CD14-positive monocyte (primary cell): ENCODE results near the gene ITGA5. TPM values are rescaled to one million over a fixed set of nuclear protein-coding genes. Genes with fewer than 3 reads are reported as not detected.
A peak's percentile ranks its signal among the peaks of the same experiment; 100 is the strongest.

ENCODE experiments used
- DNase-seq, 3 donors: peaks; one replicate each; pipeline ENCODE4 v3.0.0-alpha.2; 2011 to 2022
- H2AFZ ChIP-seq: 2 replicates; pipeline ENCODE4 v1.6.0; 2012; ENCODE audit warnings: mild to moderate bottlenecking, low read depth, low read length, inconsistent platforms; ENCODE audit not compliant: insufficient read depth, poor library complexity, severe bottlenecking
- H3K27ac ChIP-seq, 2 donors: 1 replicate in 1 of 2; 2 replicates in 1 of 2; pipeline ENCODE4 v1.5.1; 2012 to 2013; ENCODE audit warnings: low read length in 2 of 2, control low read depth in 1 of 2, inconsistent platforms in 1 of 2, low read depth in 1 of 2, mild to moderate bottlenecking in 1 of 2
- H3K27me3 ChIP-seq, 2 donors: one replicate each; pipeline versions ENCODE4 v1.6.0 to v1.6.1; 2011 to 2013; ENCODE audit warnings: low read length in 2 of 2; ENCODE audit not compliant: control insufficient read depth in 2 of 2, insufficient read depth in 2 of 2
- H3K36me3 ChIP-seq, 2 donors: replicated peaks in 1 of 2; 1 replicate in 1 of 2; 2 replicates in 1 of 2; pipeline versions ENCODE4 v1.5.1 to v1.6.1; 2012 to 2013; ENCODE audit warnings: low read length in 2 of 2, control low read depth in 1 of 2, inconsistent platforms in 1 of 2, mild to moderate bottlenecking in 1 of 2; ENCODE audit not compliant: insufficient read depth in 2 of 2, control insufficient read depth in 1 of 2
- H3K4me1 ChIP-seq, 2 donors: 1 replicate in 1 of 2; 2 replicates in 1 of 2; pipeline versions ENCODE4 v1.5.1 to v1.6.1; 2012 to 2013; ENCODE audit warnings: low read length in 2 of 2, control low read depth in 1 of 2, inconsistent platforms in 1 of 2, mild to moderate bottlenecking in 1 of 2, moderate library complexity in 1 of 2; ENCODE audit not compliant: insufficient read depth in 2 of 2, control insufficient read depth in 1 of 2
- H3K4me2 ChIP-seq: replicated peaks from 2 replicates; pipeline ENCODE3; 2012; ENCODE audit warnings: low read length, moderate library complexity, mild to moderate bottlenecking; ENCODE audit not compliant: poor library complexity, severe bottlenecking; ENCODE audit errors: extremely low read depth
- H3K4me3 ChIP-seq, 3 experiments: fragments of 200-600 bp in 1 of 3; sonication (generic) in 1 of 3; replicated peaks in 1 of 3; 1 replicate in 2 of 3; 2 replicates in 1 of 3; pipeline ENCODE4 v1.5.1; 2011 to 2013; ENCODE audit warnings: low read length in 3 of 3, mild to moderate bottlenecking in 3 of 3, control low read depth in 2 of 3, low read depth in 2 of 3, inconsistent platforms in 1 of 3, moderate library complexity in 1 of 3
- H3K79me2 ChIP-seq: 2 replicates; pipeline ENCODE4 v1.6.0; 2012; ENCODE audit warnings: mild to moderate bottlenecking, control low read depth, inconsistent platforms, low read length, moderate library complexity; ENCODE audit not compliant: insufficient read depth
- H3K9ac ChIP-seq: 2 replicates; pipeline ENCODE4 v1.6.0; 2017; ENCODE audit warnings: low read length, mild to moderate bottlenecking; ENCODE audit not compliant: insufficient read depth, poor library complexity, severe bottlenecking
- H3K9me3 ChIP-seq, 2 donors: replicated peaks in 1 of 2; 1 replicate in 1 of 2; 2 replicates in 1 of 2; pipeline versions ENCODE4 v1.5.1 to v1.6.1; 2012 to 2013; ENCODE audit warnings: low read length in 2 of 2, control low read depth in 1 of 2; ENCODE audit not compliant: control insufficient read depth in 1 of 2, insufficient read depth in 1 of 2
- H4K20me1 ChIP-seq: 2 replicates; pipeline ENCODE4 v1.6.0; 2012; ENCODE audit warnings: mild to moderate bottlenecking, low read length, control low read depth, moderate library complexity; ENCODE audit not compliant: insufficient read depth
- H3K27ac Mint-ChIP-seq, 7 donors: one replicate each; pipeline ENCODE4 v1.8.0; 2020; ENCODE audit warnings: mild to moderate bottlenecking in 7 of 7, mixed read lengths in 7 of 7, moderate library complexity in 6 of 7, inconsistent platforms in 2 of 7
- H3K27me3 Mint-ChIP-seq, 3 donors: one replicate each; pipeline ENCODE4 v1.8.0; 2021 to 2022; ENCODE audit warnings: low read depth in 3 of 3, mild to moderate bottlenecking in 3 of 3, mixed read lengths in 3 of 3, moderate library complexity in 3 of 3, inconsistent platforms in 1 of 3
- H3K36me3 Mint-ChIP-seq, 2 donors: one replicate each; pipeline ENCODE4 v1.8.0; 2020; ENCODE audit warnings: mixed read lengths in 2 of 2, inconsistent platforms in 1 of 2, mild to moderate bottlenecking in 1 of 2
- H3K4me1 Mint-ChIP-seq: one replicate; pipeline ENCODE4 v1.8.0; 2020; ENCODE audit warnings: mild to moderate bottlenecking, mixed read lengths
- H3K4me3 Mint-ChIP-seq, 2 donors: one replicate each; pipeline ENCODE4 v1.8.0; 2020; ENCODE audit warnings: mild to moderate bottlenecking in 2 of 2, mixed read lengths in 2 of 2, moderate library complexity in 1 of 2
- H3K9me3 Mint-ChIP-seq, 7 donors: one replicate each; pipeline ENCODE4 v1.8.0; 2020 to 2022; ENCODE audit warnings: mixed read lengths in 7 of 7, mild to moderate bottlenecking in 6 of 7, moderate library complexity in 6 of 7, inconsistent platforms in 2 of 7
- CTCF ChIP-seq: fragments of 200-600 bp; IDR thresholded peaks from one replicate; pipeline ENCODE4 v1.8.0; 2022; ENCODE audit warnings: antibody characterized with exemption, mild to moderate bottlenecking
- WGBS: methylation state at CpG from one replicate; pipeline ENCODE4 v1.1.5; 2013; ENCODE audit warnings: missing lambda C conversion rate; ENCODE audit not compliant: insufficient coverage; 5-methylcytosine and 5-hydroxymethylcytosine counted together
- intact Hi-C, 2 donors: fragments of 100-400 bp; cut with micrococcal nuclease; formaldehyde crosslinking; loops; one replicate each; pipeline versions ENCODE4 v1.15.0 to v1.15.1; 2023
- polyA plus RNA-seq, 3 donors: library from polyadenylated mRNA; depleted of rRNA in 1 of 3; unstranded in 2 of 3; stranded (reverse) in 1 of 3; fragments of 300-500 nt in 2 of 3; fragments of >200 nt in 1 of 3; fragmentation: Illumina TruSeq in 2 of 3; gene quantifications; 1 replicate in 2 of 3; 2 replicates in 1 of 3; pipeline ENCODE4 v1.2.3, GENCODE V29; 2012 to 2021

Gene ITGA5
- polyA plus RNA-seq, 3 donors, result 85.5 to 142 (median 99.4) TPM

DNA sequence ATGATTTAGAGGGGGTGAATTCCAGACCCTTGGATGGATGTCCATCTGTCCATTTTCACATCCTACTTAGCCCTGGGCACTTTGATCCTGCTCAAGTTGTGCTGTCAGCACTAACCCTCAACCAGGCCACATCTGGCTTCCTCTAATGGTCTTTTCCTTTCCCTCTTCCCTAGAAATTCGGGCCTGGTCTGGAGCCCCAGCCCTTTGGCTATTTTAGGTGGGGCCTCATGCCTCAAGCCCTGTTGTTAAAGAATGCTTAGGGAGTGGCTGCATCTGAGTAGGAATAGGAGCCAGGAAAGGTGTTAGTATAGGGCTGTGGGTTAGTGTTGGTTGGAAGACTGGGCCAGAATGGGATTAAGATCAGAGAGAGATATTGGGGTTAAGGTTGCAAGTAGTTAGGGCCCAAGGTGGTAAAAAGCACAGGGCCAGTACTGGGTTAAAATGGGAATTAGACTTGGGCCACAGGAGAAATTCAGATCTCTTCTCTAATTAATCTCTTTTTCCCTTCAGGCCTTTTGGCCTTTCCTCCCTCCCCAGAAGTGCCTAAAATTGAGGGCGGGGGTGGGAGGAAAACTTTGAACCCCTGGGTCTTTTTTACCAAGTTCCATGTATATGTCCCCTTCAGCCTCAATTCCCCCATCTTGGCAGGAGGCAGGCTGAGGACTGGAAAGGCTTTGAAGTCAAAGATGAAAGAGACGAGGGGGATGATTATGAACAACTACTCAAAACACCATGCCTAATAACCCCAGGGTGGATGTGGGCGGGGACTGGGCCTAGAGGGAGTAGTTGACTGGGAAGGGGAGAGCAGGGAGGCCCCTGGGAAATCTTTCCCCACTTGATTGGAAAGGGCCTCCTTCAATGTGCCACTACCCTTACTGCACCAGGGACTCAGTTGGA is 30.6 kb downstream of the ITGA5 start:
- H3K4me1 Mint-ChIP-seq, result peaks cover 93% of the 10 kb centered on the region
- TF ChIP-seq CTCF, result no peak
- Histone ChIP-seq H3K79me2 (peaks cover 28% of the 10 kb centered on the region), H3K27me3 (no peaks in the 10 kb centered on the region), H3K4me1 (peaks cover 99 to 100% of the 10 kb centered on the region in 2 donors), H3K9ac (no peak overlapping the region), H2AFZ (no peak overlapping the region), H4K20me1 (no peaks in the 10 kb centered on the region), H3K36me3 (no peaks in the 10 kb centered on the region), H3K27ac (peak overlapping the region; percentile 35 to 97), H3K9me3 (no peaks in the 10 kb centered on the region), H3K4me2 (no peak overlapping the region), H3K4me3 (no peak overlapping the region)
- WGBS, result 33% methylated on average over 1 of the region's 4 CpGs
- no peak for DNase-seq
- intact Hi-C loops, result no loop called here
- H3K27ac Mint-ChIP-seq, result peak overlapping the region; percentile 33 to 100 (median 78)
- peaks cover 0 to 2% (median 0%) of the 10 kb centered on the region in 7 donors for H3K9me3 Mint-ChIP-seq
- H3K27me3 Mint-ChIP-seq, result peaks cover 0 to 7% (median 2%) of the 10 kb centered on the region in 3 donors
- peaks cover 15 to 34% of the 10 kb centered on the region in 2 donors for H3K36me3 Mint-ChIP-seq
- H3K4me3 Mint-ChIP-seq, result no peak overlapping the region

DNA sequence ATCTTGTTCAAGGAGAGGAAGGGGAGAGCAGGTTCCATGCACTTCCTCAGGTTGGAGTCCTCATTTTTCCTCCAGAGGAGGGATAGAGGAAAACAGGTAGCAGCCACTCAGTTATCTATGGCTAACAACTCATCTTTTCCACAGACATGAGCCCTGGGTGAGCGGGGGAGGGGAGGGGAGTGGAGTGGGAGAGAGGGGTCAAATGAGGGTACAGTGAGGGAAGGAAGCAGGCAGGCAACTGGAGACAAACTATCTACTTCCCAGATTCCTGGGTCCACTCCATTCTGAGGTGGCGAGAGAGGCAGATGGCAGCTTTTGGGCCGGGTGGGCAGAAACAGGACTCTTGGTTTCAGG is 32.0 kb downstream of the ITGA5 start:
- H3K27me3 ChIP-seq, result no peaks in the 10 kb centered on the region
- H2AFZ ChIP-seq, result no peak overlapping the region
- H4K20me1 ChIP-seq, result no peaks in the 10 kb centered on the region
- peak overlapping the region in 1 of 2 donors; percentile 97 for H3K27ac ChIP-seq
- no peak for TF ChIP-seq CTCF
- peaks cover 0 to 4% of the 10 kb centered on the region in 2 donors for H3K36me3 ChIP-seq
- Mint-ChIP-seq H3K27me3 (peaks cover 0 to 7% (median 2%) of the 10 kb centered on the region in 3 donors), H3K4me1 (peaks cover 88% of the 10 kb centered on the region), H3K9me3 (peaks cover 0 to 2% (median 0%) of the 10 kb centered on the region in 7 donors), H3K27ac (peak overlapping the region in 5 of 7 donors; percentile 66 to 100 (median 100)), H3K36me3 (peaks cover 17 to 24% of the 10 kb centered on the region in 2 donors), H3K4me3 (no peak overlapping the region)
- no peak overlapping the region for H3K4me3 ChIP-seq
- DNase-seq, result no peak
- H3K4me1 ChIP-seq, result peaks cover 96 to 98% of the 10 kb centered on the region in 2 donors
- 100% methylated on average over 2 of the region's 3 CpGs for WGBS
- peaks cover 35% of the 10 kb centered on the region for H3K79me2 ChIP-seq
- no peaks in the 10 kb centered on the region for H3K9me3 ChIP-seq
- intact Hi-C loops, result no loop called here
- H3K4me2 ChIP-seq, result no peak overlapping the region
- no peak overlapping the region for H3K9ac ChIP-seq
